Caki2 (cell line): Measurements from ENCODE around the gene C1GALT1. TPM values are rescaled to one million over a fixed set of nuclear protein-coding genes. Genes with fewer than 3 reads are reported as not detected.
"Not testable (repeated sequence)": the region's sequence is repeated elsewhere in the genome, so short reads cannot be mapped to it uniquely, and the experiment has no call there.

ENCODE experiments used
- DNase-seq: peaks from one replicate; pipeline ENCODE4 v3.0.0-alpha.2; 2015; ENCODE audit warnings: low read depth
- in situ Hi-C: cut with HindIII; loops from 2 replicates; pipeline ENCODE4 v1.10.0; 2016; ENCODE audit warnings: low sequenced_read_pairs, low pct_unique_long_range_greater_than_20kb, mixed read lengths
- total RNA-seq: library from RNA; depleted of rRNA; stranded (reverse); fragments of >200 nt; shearing (Covaris generic); gene quantifications from 2 replicates; pipeline ENCODE4 v1.2.3, GENCODE V29; 2014; ENCODE audit warnings: low replicate concordance; rRNA removed

The C1GALT1 gene
- 10.2 and 24.4 TPM in 2 replicates for total RNA-seq

DNA sequence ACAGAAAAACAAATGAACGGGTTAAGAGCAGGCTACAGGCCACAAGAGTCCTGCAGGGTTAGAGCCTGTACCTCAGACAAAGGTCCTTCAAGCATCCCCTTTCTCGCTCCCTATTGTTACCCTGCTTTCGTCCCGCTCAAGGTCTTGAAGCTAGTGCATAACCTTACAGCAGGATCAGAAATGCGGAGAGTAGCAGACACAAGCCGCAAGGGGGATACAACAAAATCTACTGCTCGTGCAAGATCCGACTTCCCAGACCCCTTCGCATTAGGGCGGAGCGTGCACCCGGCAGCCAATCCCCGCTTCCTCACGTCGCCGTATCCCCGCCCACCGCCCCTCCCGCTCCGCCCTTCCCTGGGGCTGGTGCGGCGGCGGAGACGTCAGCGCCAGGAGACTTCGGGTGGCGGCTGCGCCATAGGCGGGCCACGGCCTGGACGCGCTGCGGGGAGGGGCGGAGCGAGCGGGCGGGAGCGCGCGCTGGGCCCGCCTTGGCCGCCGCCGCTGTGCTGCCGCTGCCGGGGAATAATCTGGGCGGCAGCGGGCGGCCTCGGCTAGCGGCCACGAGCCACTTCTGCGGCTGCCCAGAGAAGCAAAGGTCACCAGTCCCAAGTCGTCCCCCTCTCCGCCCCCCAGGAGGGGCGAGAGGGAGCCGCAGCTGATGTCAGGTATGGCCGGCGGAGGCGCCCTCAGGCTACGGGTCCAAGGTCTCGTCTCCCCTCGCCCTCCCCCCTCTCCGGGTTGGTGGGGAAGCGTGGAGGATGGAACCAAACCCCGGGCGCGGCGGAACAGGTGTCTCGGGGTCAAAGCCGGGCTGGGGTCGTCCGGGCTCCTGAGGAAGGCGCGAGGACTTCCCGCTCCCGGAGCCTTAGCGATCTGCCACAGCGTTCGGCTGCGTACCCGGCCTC is at the start of gene C1GALT1:
Gene C1GALT1, plus strand, starts transcription at position 389 of the 905 bp plus-strand sequence. CDS start 51,776 bp downstream, outside the sequence.
- DNase-seq = peak; percentile 95
- in situ Hi-C loops = loop anchor here (5.0 kb wide), 1 partner anchor 235 kb away; no protein-coding TSS in a partner anchor

DNA sequence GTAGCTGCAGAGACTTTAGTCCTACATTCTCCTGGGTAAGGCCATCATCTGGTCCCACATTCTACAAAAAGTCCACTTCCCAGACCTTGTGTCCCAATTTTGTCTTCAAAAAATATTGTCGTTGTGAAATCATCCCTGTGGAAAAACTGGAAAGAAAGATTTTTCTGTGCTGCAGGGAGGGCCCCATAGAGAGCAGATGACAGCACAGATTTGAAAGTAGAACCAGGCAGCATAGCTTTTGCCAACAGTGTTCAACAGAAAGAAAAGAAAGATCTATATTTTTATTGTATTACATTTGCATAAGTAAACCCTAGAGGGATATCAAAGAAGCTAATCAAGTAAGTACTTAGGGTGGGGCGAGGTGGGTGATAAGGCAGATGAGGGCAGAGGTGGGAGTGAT is 48.3 kb upstream of the C1GALT1 start:
- in situ Hi-C loops = no loop called here
- DNase-seq = no peak

DNA sequence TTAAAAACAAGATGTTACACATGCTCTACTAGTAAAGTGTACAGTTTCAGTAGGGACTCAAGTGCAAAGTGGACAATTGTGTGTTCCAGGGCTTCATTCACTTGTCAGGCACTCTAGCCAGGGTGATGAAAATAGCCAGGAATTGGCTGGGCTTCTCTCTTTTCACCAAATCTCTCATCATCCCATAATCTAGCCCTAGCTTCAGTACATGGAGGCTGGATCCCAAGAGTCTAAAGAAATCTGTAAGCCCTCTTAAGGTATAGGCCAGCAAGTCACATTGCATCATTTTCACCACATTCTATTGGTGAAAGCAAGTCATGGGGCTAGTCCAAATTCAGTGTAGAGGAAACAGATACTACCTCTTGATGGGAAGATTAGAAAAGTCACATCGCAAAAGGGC is 47.3 kb upstream of the C1GALT1 start:
- no peak for DNase-seq
- in situ Hi-C loops = no loop called here

DNA sequence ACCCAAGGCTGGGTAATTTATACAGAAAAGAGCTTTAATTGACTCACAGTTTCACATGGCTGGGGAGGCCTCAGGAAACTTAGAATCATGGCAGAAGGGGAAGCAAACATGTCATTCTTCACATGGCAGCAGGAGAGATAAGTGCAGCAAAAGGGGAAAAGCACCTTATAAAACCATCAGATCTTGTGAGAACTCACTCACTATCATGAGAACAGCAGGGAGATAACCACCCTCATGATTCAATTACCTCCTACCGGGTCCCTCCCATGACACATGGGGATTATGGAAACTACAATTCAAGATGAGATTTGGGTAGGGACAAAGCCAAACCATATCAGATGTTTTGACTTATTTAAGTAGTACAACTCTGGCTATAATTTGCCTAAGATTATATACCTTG is 46.4 kb upstream of the C1GALT1 start:
- DNase-seq, in situ Hi-C loops: not testable (repeated sequence)

DNA sequence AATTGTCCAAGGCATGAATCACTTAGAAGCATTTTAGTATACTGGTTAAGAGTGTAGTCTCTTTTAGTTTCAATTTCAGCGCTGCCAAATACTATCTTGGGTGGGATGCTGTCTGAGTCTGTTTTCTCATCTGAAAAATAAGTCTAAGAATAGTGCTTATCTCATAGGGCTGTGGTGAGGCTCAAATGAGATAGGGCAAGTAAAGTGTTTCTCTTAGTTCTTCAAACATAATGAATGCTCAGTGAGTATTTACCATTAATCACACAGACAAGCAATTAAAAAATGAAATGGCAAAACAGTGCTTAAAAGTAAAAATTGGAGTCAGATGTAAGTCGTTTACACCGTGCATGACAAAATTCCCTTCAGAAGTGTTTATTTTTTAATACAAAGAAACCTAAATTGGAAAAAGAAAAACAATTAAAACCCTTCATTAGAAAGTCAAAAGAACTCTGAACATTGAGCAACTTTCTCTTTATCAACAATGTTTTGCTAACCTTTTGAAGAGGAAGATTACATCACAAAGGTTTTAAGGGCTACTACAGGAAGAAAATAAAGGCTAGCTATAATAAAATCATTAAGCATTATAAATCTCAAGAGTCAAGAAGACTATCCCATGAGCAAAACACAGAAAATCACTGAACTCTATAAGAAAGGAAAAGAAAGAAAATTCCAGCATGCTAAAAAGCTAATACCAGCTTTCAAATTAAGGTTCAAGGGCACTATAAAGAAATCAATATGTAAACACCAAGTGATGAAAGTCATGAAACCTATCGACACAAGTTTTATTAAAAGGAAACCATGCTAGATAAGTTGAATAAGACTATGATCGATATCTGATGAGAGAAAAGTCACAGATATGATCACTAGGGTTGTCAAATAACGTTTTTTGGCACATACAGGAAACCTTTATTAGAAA is 45.6 kb upstream of the C1GALT1 start:
- no peak for DNase-seq
- in situ Hi-C loops = no loop called here

DNA sequence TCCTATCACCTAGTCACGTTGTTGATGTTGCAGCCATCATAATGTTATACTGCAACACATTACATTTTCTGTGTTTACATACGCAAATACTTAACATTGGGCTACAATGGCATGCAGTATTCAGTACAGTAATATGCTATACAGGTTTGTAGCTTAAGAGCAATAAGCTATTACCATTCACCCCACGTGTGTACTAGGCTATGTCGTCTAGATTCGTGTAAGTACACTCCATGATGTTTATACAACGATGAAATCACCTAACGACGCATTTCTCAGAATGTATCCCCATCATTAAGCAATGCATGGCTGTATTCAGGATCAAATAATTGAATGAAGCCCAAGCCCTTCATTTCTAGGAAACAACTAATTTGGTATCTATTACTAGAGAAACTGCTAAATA is 43.4 kb upstream of the C1GALT1 start:
- in situ Hi-C loops = no loop called here
- no peak for DNase-seq

DNA sequence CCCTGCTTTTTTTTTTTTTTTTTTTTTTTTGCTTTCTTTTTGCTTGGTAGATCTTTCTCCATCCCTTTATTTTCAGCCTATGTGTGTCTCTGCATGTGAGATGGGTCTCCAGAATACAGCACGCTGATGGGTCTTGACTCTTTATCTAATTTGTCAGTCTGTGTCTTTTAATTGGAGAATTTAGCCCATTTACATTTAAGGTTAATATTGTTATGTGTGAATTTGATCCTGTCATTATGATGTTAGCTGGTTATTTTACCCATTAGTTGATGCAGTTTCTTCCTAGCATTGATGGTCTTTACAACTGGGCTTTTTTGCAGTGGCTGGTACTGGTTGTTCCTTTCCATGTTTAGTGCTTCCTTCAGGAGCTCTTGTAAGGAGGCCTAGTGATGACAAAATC is 38.9 kb upstream of the C1GALT1 start:
- DNase-seq, in situ Hi-C loops: not testable (repeated sequence)

DNA sequence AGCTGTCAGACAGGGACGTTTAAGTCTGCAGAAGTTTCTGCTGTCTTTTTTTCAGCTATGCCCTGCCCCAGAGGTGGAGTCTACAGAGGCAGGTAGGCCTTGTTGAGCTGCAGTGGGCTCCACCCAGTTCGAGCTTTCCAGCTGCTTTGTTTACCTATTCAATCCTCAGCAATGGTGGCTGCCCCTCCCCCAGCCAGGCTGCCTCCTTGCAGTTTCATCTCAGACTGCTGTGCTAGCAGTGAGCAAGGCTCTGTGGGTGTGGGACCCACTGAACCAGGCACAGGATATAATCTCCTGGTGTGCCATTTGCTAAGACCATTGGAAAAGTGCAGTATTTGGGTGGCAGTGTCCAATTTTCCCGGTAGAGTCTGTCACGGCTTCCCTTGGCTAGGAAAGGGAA is 37.2 kb upstream of the C1GALT1 start:
- DNase-seq, in situ Hi-C loops: not testable (repeated sequence)

DNA sequence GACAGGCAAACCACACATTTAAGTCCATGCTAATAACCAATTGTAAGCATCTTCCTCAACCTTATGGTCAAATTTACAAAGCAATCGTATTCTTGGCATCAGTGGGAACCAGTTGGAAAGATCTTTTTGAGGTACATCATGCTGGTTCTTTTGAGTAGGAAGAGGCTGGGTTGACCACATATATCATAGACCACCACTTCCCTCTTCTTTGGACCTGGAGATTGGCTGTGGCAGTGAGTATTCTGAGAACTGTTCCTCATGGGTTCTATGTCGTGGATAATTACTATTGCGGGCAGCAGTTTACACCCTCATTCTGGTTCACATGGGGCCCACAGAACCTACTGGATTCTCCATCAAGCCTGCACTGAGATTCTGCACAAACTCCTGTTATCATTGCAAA is 35.5 kb upstream of the C1GALT1 start:
- DNase-seq = no peak
- in situ Hi-C loops = no loop called here

DNA sequence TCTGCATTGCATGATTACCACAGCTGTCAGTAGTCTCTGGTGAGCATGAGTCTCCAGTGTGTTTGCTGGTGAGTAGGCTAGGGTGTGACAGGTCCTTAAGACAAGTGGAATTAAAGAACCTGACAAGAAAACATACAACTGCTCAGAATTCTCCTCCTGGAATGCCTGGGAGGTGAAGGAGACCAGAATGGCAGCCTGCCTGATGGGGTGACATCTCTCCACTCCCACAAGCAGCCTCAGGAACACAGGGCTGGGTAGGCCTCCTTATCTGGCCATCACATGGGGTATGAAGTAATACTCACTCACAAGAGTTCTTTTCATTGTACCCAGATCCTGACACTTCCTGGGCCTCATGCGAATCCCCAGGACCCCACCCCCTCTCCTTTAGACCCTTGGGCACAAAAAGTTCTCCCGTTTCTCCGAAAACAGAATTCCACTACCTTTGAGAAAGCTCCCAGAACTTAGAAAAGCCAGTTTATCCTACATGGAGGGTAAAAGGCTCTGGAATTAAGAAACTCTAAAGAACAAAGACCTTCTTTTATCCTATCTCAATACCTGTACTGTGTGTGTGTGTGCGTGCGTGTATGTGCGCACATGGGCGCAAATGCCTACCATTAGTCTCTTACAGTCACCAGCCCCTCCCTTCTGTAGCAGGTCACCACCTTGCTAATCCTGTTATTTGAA is 33.4 kb upstream of the C1GALT1 start:
- no peak for DNase-seq
- in situ Hi-C loops = no loop called here

DNA sequence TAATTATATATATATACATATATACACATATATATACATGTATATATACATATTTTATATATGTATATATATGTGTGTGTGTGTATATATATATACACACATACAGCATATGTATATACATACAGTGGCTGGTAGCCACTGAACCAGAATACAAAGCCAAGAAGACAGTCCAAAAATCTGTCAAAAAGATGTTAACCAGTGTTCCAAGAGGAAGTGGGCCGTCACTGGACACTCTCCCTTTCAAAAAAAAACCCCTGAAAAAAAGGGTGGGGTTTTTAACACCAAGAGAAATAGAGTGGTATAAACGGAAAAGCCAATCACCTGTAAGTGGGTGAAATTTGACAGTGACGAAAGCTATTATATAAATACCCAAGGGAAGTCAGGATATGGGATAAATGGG is 31.1 kb upstream of the C1GALT1 start:
- no peak for DNase-seq
- in situ Hi-C loops = no loop called here

DNA sequence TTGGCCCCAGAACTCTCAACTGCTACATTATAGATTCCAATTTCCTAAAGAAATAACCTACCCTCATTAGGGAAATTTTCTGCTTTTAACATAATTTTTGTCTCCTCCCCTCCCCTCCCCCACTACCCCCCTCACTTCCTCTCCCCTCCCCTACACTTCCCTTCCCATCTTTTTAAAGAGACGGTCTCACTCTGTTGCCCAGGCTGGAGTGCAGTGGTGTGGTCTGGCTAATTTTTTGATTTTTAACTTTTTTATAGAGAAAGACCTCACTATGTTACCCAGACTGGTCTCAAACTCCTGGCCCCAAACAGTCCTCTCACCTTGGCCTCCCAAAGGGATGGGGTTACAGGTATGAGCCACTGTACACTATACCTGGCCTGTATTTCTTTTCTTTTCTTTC is 30.5 kb upstream of the C1GALT1 start:
- in situ Hi-C loops = no loop called here
- no peak for DNase-seq

DNA sequence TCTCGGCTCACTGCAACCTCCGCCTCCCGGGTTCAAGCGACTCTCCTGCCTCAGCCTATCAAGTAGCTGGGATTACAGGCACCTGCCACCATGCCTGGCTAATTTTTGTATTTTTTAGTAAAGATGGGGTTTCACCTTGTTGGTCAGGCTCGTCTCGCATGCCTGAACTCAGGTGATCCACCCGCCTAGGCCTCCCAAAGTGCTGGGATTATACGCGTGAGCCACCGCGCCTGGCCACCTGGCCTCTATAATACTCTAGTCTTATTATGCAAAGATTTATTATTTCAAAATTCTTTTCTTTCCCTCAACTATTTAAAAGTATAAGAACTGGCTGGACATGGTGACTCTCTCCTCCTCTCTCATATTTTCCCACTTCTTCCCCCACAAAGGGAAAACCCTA is 30.0 kb upstream of the C1GALT1 start:
- no peak for DNase-seq

DNA sequence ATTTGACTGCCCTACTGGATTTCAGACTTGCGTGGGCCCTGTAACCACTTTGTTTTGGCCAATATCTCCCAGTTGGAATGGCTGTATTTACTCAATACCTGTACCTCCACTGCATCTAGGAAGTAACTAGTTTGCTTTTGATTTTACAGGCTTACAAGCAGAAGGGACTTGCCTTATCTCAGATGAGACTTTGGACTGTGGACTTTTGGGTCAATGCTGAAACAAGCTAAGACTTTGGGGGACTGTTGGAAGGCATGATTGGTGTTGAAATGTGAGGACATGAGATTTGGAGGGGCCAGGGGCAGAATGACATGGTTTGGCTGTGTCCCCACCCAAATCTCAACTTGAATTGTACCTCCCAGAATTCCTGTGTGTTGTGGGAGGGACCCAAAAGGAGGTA is 28.0 kb upstream of the C1GALT1 start:
- in situ Hi-C loops, DNase-seq: not testable (repeated sequence)

More for the DNA sequence above, 30.0 kb upstream of the C1GALT1 start:
- in situ Hi-C loops = no loop called here

DNA sequence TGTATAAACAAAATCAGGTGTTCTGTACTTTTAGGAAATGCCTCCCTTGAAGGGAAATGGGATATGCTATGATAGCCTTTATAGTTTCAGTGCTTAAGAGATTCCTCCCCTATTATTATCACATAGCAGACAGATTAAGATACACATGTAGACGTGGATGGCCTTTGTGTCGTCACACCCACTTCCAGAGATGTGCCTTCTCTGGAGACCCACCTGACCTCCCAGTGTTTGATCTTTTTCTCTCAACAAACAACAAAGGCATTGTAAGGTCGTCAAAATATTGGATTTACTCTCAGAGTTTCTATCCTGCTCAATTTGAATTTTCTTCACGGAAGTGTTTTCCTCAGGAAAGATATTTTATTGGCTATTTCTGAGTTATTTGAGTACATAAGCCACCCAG is 25.7 kb upstream of the C1GALT1 start:
- in situ Hi-C loops = no loop called here
- DNase-seq = no peak

DNA sequence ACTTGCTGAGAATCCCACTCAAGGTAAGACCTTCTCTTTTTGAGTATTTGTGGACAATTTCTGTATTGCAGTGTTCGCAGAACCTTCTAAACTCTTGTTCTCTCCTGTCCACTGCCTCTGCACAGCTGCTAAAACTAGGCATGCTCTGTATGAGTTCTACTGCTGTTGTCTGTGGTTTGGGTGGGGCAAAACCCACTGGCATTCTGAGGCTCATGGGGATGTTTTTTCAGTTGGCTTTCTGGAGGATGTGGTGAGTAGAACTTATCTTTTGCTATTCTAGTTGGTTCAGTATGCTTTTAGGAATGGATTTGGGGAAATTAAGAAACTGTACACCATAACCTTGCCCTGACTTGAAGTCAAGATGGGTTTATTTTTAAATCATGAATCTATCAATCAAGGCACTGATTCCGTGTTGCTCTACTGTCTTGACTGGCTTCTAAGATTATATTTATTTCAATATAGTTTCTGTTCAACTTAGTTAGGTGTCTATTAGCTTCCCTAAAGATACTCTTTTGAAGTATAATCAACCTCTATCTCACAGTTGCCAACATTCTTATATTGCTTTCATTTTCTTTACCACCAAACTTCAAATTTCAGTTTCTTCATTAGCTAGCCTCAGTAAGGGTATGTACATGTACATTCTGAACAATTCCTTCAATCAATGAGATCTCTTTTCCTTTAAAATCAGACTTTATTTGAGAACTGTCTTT is 25.0 kb upstream of the C1GALT1 start:
- in situ Hi-C loops = no loop called here
- DNase-seq = no peak

DNA sequence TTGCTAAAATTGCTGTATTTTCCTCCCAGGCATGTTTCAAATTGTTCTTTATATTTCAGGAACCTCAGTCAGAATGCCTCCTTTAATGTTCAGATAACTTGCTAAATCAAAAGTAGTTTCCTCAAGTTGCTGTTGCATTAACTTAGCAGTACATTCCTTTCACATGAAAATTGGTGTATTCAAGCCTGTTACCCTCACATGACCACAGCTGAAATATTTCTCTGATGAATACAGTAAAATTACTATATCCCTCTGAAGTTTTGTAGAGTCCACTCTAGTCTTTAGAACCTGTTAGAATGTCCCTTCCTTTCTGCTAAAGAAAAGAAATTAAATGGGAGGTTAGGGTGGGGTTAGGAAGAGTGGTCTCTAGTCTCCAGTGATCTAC is 24.5 kb upstream of the C1GALT1 start:
- DNase-seq = no peak
- in situ Hi-C loops = no loop called here
